ENCODE data around the gene ZNF189.

ZNF189 gene

DNA sequence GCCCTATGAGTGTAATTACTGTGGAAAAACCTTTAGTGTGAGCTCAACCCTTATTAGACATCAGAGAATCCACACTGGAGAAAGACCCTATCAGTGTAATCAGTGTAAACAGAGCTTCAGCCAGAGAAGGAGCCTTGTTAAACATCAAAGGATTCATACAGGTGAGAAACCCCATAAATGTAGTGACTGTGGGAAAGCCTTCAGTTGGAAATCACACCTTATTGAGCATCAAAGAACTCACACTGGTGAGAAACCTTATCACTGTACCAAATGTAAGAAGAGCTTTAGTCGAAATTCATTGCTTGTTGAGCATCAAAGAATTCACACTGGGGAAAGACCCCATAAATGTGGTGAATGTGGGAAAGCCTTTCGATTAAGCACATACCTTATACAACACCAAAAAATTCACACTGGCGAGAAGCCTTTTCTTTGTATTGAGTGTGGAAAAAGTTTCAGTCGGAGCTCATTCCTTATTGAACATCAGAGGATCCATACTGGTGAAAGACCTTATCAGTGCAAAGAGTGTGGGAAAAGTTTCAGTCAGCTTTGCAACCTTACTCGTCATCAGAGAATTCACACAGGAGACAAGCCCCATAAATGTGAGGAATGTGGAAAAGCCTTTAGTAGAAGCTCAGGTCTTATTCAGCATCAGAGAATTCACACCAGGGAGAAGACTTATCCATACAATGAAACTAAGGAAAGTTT, 9.9 kb downstream of the ZNF189 start:
- peaks cover 63% of the 10 kb centered on the region for H3K9me3 ChIP-seq (ENCODE audit: insufficient read depth, low read length, severe bottlenecking)
- DNase-seq (no peak), ATAC-seq (ENCODE audit: insufficient read depth, low read depth) (no peak)
- H4K20me1 ChIP-seq (ENCODE audit: insufficient read depth, low read length) = no peaks in the 10 kb centered on the region
- H3K4me2 ChIP-seq (ENCODE audit: insufficient read depth, low read length) = no peak overlapping the region
- H2AFZ ChIP-seq (ENCODE audit: low read depth, low read length) = no peak overlapping the region
- no peak overlapping the region for H3K27ac ChIP-seq (ENCODE audit: low read length)
- no peak overlapping the region for H3K9ac ChIP-seq (ENCODE audit: low read depth, low read length)
- no peak for TF ChIP-seq CTCF (IDR thresholded peaks at IDR 0.05; ENCODE audit: borderline replicate concordance, extremely low read depth, low read length, poor library complexity, severe bottlenecking)
- no peak for TF ChIP-seq EZH2 (IDR thresholded peaks at IDR 0.05; ENCODE audit: borderline replicate concordance, low read depth, low read length, severe bottlenecking)
- H3K79me2 ChIP-seq (ENCODE audit: insufficient read depth, low read length) = 0 out of 2 replicates have a peak, but pooled peaks cover 4% of the 10 kb centered on the region
- no peaks in the 10 kb centered on the region for H3K27me3 ChIP-seq (ENCODE audit: insufficient read depth, low read length, poor library complexity)
- no peaks in the 10 kb centered on the region for H3K4me1 ChIP-seq (ENCODE audit: insufficient read depth, low read length)
- no peak overlapping the region for H3K4me3 ChIP-seq (ENCODE audit: low read depth in 1 of 2, low read length in 2 of 2)
- peaks cover 56% of the 10 kb centered on the region for H3K36me3 ChIP-seq (ENCODE audit: insufficient read depth, low read length)

DNA sequence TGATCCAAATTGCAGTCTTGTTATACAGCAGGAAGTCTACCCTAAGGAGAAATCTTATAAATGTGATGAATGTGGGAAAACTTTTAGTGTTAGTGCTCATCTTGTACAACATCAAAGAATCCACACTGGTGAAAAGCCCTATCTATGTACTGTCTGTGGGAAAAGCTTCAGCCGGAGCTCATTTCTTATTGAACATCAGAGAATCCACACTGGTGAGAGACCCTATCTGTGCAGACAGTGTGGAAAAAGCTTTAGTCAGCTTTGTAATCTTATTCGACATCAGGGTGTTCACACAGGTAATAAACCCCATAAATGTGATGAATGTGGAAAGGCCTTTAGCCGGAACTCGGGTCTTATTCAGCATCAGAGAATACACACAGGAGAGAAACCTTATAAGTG, 10.4 kb downstream of the ZNF189 start:
- Histone ChIP-seq H3K27me3 (ENCODE audit: insufficient read depth, low read length, poor library complexity) (no peaks in the 10 kb centered on the region), H4K20me1 (ENCODE audit: insufficient read depth, low read length) (no peaks in the 10 kb centered on the region), H3K79me2 (ENCODE audit: insufficient read depth, low read length) (no peaks in the 10 kb centered on the region), H3K36me3 (ENCODE audit: insufficient read depth, low read length) (peaks cover 50% of the 10 kb centered on the region), H2AFZ (ENCODE audit: low read depth, low read length) (no peak overlapping the region), H3K9ac (ENCODE audit: low read depth, low read length) (no peak overlapping the region), H3K4me1 (ENCODE audit: insufficient read depth, low read length) (no peaks in the 10 kb centered on the region), H3K4me3 (ENCODE audit: low read depth in 1 of 2, low read length in 2 of 2) (no peak overlapping the region), H3K4me2 (ENCODE audit: insufficient read depth, low read length) (no peak overlapping the region), H3K27ac (ENCODE audit: low read length) (no peak overlapping the region), H3K9me3 (ENCODE audit: insufficient read depth, low read length, severe bottlenecking) (peaks cover 58% of the 10 kb centered on the region)
- DNase-seq = no peak
- no peak for TF ChIP-seq CTCF (IDR thresholded peaks at IDR 0.05; ENCODE audit: borderline replicate concordance, extremely low read depth, low read length, poor library complexity, severe bottlenecking)
- no peak for TF ChIP-seq EZH2 (IDR thresholded peaks at IDR 0.05; ENCODE audit: borderline replicate concordance, low read depth, low read length, severe bottlenecking)
- no peak for ATAC-seq (ENCODE audit: insufficient read depth, low read depth)

DNA sequence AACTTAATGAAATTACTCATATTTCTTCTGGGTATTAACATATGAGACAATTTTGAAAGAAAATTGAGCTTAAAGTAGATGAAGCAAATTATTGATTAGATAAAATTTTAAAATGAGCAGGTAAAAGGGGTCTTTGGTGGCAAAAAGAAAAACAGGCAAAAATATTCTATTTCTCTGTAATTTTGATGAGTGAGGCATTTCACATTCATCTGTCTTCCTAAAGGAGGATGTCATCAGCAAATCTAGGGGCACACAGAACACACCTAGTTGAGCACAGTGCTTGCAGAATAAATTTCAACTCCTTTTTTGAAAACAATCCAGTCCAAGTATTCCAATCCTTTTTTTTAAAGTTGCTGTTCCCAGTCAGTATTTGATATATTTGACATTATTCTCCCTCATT, 16.2 kb downstream of the ZNF189 start:
- Histone ChIP-seq H4K20me1 (ENCODE audit: insufficient read depth, low read length) (no peaks in the 10 kb centered on the region), H3K4me2 (ENCODE audit: insufficient read depth, low read length) (no peak overlapping the region), H3K4me1 (ENCODE audit: insufficient read depth, low read length) (no peaks in the 10 kb centered on the region), H2AFZ (ENCODE audit: low read depth, low read length) (no peak overlapping the region), H3K4me3 (ENCODE audit: low read depth in 1 of 2, low read length in 2 of 2) (no peak overlapping the region), H3K9me3 (ENCODE audit: insufficient read depth, low read length, severe bottlenecking) (peaks cover 16% of the 10 kb centered on the region), H3K27me3 (ENCODE audit: insufficient read depth, low read length, poor library complexity) (no peaks in the 10 kb centered on the region), H3K9ac (ENCODE audit: low read depth, low read length) (no peak overlapping the region), H3K36me3 (ENCODE audit: insufficient read depth, low read length) (no peaks in the 10 kb centered on the region), H3K27ac (ENCODE audit: low read length) (no peak overlapping the region), H3K79me2 (ENCODE audit: insufficient read depth, low read length) (no peaks in the 10 kb centered on the region)
- TF ChIP-seq CTCF (IDR thresholded peaks at IDR 0.05; ENCODE audit: borderline replicate concordance, extremely low read depth, low read length, poor library complexity, severe bottlenecking) = no peak
- TF ChIP-seq EZH2 (IDR thresholded peaks at IDR 0.05; ENCODE audit: borderline replicate concordance, low read depth, low read length, severe bottlenecking) = no peak
- DNase-seq (no peak), ATAC-seq (ENCODE audit: insufficient read depth, low read depth) (no peak)
